M059J (cell line): ENCODE measurements around the gene TEAD3. TPM values are rescaled to one million over a fixed set of nuclear protein-coding genes. Genes with fewer than 3 reads are reported as not detected.

ENCODE experiments used
- total RNA-seq: library from RNA; depleted of rRNA; stranded (reverse); fragments of >200 nt; shearing (Covaris generic); gene quantifications from 2 replicates; pipeline ENCODE4 v1.2.3, GENCODE V29; 2014; rRNA removed

The TEAD3 gene
- total RNA-seq, 1 experiment from 2014 or later = 19.1 TPM

Other genes starting within 250 kb of the TEAD3 start
- 12.5 and 20.8 TPM in 2 replicates for gene ZNF76, start 237.3 kb downstream of the TEAD3 start, total RNA-seq
- gene DEF6, start 199.3 kb downstream of the TEAD3 start, total RNA-seq = 0.44 and 0.57 TPM in 2 replicates
- 12.5 and 22.7 TPM in 2 replicates for gene PPARD, start 154.5 kb downstream of the TEAD3 start, total RNA-seq
- 9.2 and 12.9 TPM in 2 replicates for gene FANCE, start 44.7 kb downstream of the TEAD3 start, total RNA-seq
- 778 and 785 TPM in 2 replicates for gene RPL10A, start 28.7 kb downstream of the TEAD3 start, total RNA-seq
- gene TULP1, start 15.8 kb upstream of the TEAD3 start, total RNA-seq = not detected in 2 replicates
- 10.7 and 14.9 TPM in 2 replicates for gene FKBP5, start 191.8 kb upstream of the TEAD3 start, total RNA-seq
- gene ARMC12, start 240.0 kb upstream of the TEAD3 start, total RNA-seq = 0.22 TPM in 1 of 2 replicates, not detected in the other